Cardiac septum (tissue), 1 donor: Measurements from ENCODE around the gene NNAT. TPM values are rescaled to one million over a fixed set of nuclear protein-coding genes. Genes with fewer than 3 reads are reported as not detected.

ENCODE experiments used
- DNase-seq: peaks from one replicate; pipeline ENCODE4 v3.0.0-alpha.2; 2020; ENCODE audit warnings: low spot score
- intact Hi-C: fragments of 100-400 bp; cut with DNase I; formaldehyde crosslinking; loops from one replicate; pipeline ENCODE4 v1.14.0; 2022
- total RNA-seq: library from RNA; stranded (reverse); fragmentation: NEBNext Ultra II Directional; extraction: Animal tissue kit (Norgen Biotek cat#: 25700); gene quantifications from one replicate; pipeline ENCODE4 v1.2.1, GENCODE V29; 2021
- donor health status: DM: no; HTN: no; CAD: no.

Gene NNAT
- total RNA-seq, 1 donor from 2014 or later, result not detected

GRCh38 chr20:37500311-37500710, 20.7 kb upstream of the NNAT start:
- DNase-seq, result peak; percentile 36
- intact Hi-C loops, result no loop called here

- peak; percentile 41 for DNase-seq
- intact Hi-C loops, result no loop called here
Measured at GRCh38 chr20:37501940-37502339, 19.1 kb upstream of the NNAT start.

GRCh38 chr20:37502654-37503053, 18.4 kb upstream of the NNAT start:
- peak; percentile 22 for DNase-seq
- intact Hi-C loops, result no loop called here

- intact Hi-C loops, result no loop called here
- DNase-seq, result peak; percentile 71
Measured at GRCh38 chr20:37503256-37503927, 17.7 kb upstream of the NNAT start.

GRCh38 chr20:37504404-37505096, 16.5 kb upstream of the NNAT start:
- peak; percentile 69 for DNase-seq
- intact Hi-C loops, result no loop called here

GRCh38 chr20:37505263-37506151, 15.5 kb upstream of the NNAT start:
- DNase-seq, result peak; percentile 5
- intact Hi-C loops, result no loop called here

- DNase-seq, result peak; percentile 62
- intact Hi-C loops, result no loop called here
Measured at GRCh38 chr20:37506152-37506725, 14.8 kb upstream of the NNAT start.

GRCh38 chr20:37510226-37510625, 10.8 kb upstream of the NNAT start:
- peak; percentile 15 for DNase-seq
- intact Hi-C loops, result no loop called here

- DNase-seq, result peak; percentile 38
- intact Hi-C loops, result no loop called here
Measured at GRCh38 chr20:37511610-37512275, 9.3 kb upstream of the NNAT start.

GRCh38 chr20:37513779-37514359, 7.2 kb upstream of the NNAT start:
- intact Hi-C loops, result no loop called here
- DNase-seq, result no peak

- DNase-seq, result no peak
- intact Hi-C loops, result no loop called here
Measured at GRCh38 chr20:37515876-37516275, 5.2 kb upstream of the NNAT start.

GRCh38 chr20:37516811-37517750, 4.0 kb upstream of the NNAT start:
- intact Hi-C loops, result no loop called here
- DNase-seq, result no peak

- intact Hi-C loops, result no loop called here
- DNase-seq, result no peak
Measured at GRCh38 chr20:37518059-37518458, 3.0 kb upstream of the NNAT start.

GRCh38 chr20:37518606-37519507, 2.2 kb upstream of the NNAT start:
- intact Hi-C loops, result no loop called here
- DNase-seq, result no peak

- intact Hi-C loops, result no loop called here
- DNase-seq, result no peak
Measured at GRCh38 chr20:37519508-37520418, 1.3 kb upstream of the NNAT start.

GRCh38 chr20:37520419-37520955, 563 bp upstream of the NNAT start:
- DNase-seq, result no peak
- intact Hi-C loops, result no loop called here
